ENCODE data around the gene SCRN1. TPM values are rescaled to one million over a fixed set of nuclear protein-coding genes. Genes with fewer than 3 reads are reported as not detected.

SCRN1 gene
- total RNA-seq, 1 donor from 2014 or later: 85.0 TPM

DNA sequence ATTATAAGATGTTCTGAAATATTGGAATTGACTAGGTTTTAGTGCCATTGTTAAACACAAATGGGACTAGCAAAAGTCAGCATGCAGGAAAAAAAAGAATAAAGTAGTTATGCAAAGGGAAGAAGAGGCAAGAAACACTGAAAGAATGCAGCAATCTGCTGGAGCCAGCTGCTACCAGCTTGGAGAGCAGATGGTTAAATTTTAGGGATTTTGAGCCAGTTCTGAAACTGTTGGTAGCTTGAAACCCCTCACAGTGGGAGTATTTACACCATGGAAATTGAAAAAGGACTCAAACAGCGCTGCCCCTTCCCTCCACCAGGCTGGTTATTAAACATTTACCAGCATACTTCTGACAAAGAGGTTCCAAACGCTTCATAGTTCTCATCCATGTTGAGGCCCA lies 41.0 kb downstream of the SCRN1 start:
- H3K4me3 Mint-ChIP-seq: no peak overlapping the region
- H3K4me1 Mint-ChIP-seq: peaks cover 15% of the 10 kb centered on the region
- H3K27ac Mint-ChIP-seq: peak overlapping the region; percentile 18
- TF ChIP-seq, protein P1, sequence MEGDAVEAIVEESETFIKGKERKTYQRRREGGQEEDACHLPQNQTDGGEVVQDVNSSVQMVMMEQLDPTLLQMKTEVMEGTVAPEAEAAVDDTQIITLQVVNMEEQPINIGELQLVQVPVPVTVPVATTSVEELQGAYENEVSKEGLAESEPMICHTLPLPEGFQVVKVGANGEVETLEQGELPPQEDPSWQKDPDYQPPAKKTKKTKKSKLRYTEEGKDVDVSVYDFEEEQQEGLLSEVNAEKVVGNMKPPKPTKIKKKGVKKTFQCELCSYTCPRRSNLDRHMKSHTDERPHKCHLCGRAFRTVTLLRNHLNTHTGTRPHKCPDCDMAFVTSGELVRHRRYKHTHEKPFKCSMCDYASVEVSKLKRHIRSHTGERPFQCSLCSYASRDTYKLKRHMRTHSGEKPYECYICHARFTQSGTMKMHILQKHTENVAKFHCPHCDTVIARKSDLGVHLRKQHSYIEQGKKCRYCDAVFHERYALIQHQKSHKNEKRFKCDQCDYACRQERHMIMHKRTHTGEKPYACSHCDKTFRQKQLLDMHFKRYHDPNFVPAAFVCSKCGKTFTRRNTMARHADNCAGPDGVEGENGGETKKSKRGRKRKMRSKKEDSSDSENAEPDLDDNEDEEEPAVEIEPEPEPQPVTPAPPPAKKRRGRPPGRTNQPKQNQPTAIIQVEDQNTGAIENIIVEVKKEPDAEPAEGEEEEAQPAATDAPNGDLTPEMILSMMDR (IDR thresholded peaks at IDR 0.05; ENCODE audit: unreplicated experiment): no peak
- no peaks in the 10 kb centered on the region for H3K27me3 Mint-ChIP-seq (ENCODE audit: low read depth)
- no peaks in the 10 kb centered on the region for H3K9me3 Mint-ChIP-seq
- no peak for DNase-seq (ENCODE audit: low spot score in 2 of 2, unreplicated experiment in 2 of 2)
- peaks cover 63% of the 10 kb centered on the region for H3K36me3 Mint-ChIP-seq

DNA sequence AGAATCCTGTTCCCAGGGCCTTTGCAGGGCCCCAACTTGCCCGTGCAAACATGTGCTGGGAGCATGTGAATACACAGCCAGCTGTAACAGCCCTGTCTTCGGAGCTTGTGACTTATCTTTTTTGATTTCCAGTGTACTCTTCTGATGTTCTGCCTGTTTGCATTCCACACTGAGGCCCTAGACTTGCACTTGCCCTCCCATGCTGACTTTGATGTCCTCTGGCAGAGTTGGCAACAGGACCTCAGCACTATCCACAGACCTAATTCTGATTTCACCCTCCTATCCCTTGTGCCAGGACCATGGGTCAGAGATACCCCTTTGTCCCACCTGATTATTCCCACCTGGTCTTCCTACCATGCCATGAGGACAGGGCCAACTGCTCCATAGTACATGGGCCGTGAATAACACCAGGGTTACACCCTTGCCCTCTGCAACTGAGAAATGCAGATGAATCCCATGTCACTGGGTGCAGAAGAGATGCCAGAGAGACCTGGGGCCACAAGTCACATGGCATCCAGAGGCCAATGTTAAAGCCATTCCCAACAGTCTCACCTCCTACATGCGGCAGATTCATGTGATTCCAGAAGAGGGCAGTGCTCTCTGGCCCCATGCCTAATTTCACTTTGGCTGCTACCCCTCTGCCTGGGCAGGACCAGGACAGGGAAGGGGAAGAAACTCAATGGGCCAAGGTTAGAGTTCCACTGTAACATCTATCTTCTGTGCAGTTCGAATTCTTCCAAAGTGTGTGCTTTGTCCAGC lies 43.0 kb downstream of the SCRN1 start:
- DNase-seq (ENCODE audit: low spot score in 2 of 2, unreplicated experiment in 2 of 2): no peak
- Mint-ChIP-seq H3K27ac (no peak overlapping the region), H3K27me3 (ENCODE audit: low read depth) (no peaks in the 10 kb centered on the region), H3K4me1 (peaks cover 26% of the 10 kb centered on the region), H3K4me3 (no peak overlapping the region), H3K9me3 (no peaks in the 10 kb centered on the region), H3K36me3 (peaks cover 59% of the 10 kb centered on the region)
- TF ChIP-seq, protein P1 (IDR thresholded peaks at IDR 0.05; ENCODE audit: unreplicated experiment): no peak

DNA sequence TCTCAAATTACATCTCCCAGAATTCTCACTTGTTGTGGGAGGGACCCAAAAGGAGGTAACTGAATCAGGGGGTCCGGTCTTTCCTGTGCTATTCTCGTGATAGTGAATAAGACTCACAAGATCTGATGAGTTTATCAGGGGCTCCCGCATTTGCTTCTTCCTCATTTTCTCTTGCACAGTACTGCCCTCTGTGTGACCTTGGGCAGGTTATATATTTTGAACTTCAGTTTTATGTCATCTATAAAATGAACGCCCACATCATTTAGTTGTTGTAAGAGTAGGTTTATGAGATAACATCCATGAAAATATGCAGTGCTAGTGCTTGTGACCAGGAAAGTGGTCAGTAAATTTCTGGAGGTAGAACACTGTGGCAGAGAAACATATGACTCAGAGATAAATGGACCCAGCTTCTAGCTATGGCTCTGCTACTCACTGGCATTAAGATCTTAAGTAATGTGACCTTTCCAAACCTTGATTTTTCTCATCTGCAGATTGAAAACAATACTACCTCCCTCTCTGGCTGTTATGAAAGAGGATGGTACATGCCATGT lies 44.3 kb downstream of the SCRN1 start:
- TF ChIP-seq, protein P1 (IDR thresholded peaks at IDR 0.05; ENCODE audit: unreplicated experiment): no peak
- H3K27ac Mint-ChIP-seq: peak overlapping the region; percentile 14
- no peaks in the 10 kb centered on the region for H3K9me3 Mint-ChIP-seq
- no peaks in the 10 kb centered on the region for H3K27me3 Mint-ChIP-seq (ENCODE audit: low read depth)
- peaks cover 62% of the 10 kb centered on the region for H3K36me3 Mint-ChIP-seq
- H3K4me1 Mint-ChIP-seq: peaks cover 29% of the 10 kb centered on the region
- no peak for DNase-seq (ENCODE audit: low spot score in 2 of 2, unreplicated experiment in 2 of 2)
- no peak overlapping the region for H3K4me3 Mint-ChIP-seq

DNA sequence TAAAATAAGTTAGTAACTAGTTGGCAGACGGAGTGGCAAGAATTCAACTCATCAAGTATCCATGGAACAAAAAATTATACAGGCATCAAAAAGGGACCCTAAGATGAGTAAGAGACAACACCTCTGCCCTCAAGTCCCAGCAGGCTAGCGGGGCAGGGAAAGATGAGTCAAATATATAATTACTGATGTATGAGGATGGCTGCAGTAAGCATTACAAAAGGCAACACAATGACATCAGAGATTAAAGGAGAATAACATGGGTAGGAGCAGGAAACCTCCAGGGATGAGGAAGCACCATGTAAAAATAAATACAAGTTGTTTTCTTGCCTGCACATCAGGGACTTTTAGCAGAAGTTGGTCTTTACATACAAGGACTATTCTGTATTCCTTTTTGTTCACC lies 49.4 kb downstream of the SCRN1 start:
- Mint-ChIP-seq H3K4me3 (no peak overlapping the region), H3K36me3 (peaks cover 63% of the 10 kb centered on the region), H3K4me1 (peaks cover 16% of the 10 kb centered on the region), H3K27me3 (ENCODE audit: low read depth) (no peaks in the 10 kb centered on the region), H3K9me3 (no peaks in the 10 kb centered on the region), H3K27ac (no peak overlapping the region)
- TF ChIP-seq, protein P1 (IDR thresholded peaks at IDR 0.05; ENCODE audit: unreplicated experiment): no peak
- no peak for DNase-seq (ENCODE audit: low spot score in 2 of 2, unreplicated experiment in 2 of 2)

DNA sequence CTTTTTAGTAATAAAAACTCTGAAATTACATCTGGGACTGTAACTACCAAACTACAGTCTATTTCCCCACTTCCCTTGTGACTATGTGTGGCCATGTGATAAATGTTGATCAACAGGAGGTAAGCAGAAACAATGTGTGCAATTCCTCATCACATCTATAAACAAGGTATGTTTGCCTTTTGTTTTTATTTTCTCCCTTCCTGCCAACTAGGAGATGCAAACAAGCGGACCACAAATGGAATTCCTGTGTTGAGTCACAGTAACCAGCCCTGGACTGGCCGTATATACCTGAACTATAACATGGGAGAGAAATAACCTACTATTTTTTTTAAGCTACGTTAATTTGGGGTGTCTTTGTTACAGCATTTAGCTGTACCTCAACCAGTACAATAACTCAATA lies 52.5 kb downstream of the SCRN1 start:
- H3K27me3 Mint-ChIP-seq (ENCODE audit: low read depth): no peaks in the 10 kb centered on the region
- H3K36me3 Mint-ChIP-seq: peaks cover 65% of the 10 kb centered on the region

More for the DNA sequence above, 52.5 kb downstream of the SCRN1 start:
- TF ChIP-seq, protein P1 (IDR thresholded peaks at IDR 0.05; ENCODE audit: unreplicated experiment): no peak
- no peak overlapping the region for H3K4me3 Mint-ChIP-seq
- H3K9me3 Mint-ChIP-seq: no peaks in the 10 kb centered on the region
- no peak overlapping the region for H3K27ac Mint-ChIP-seq
- H3K4me1 Mint-ChIP-seq: peaks cover 6% of the 10 kb centered on the region
- no peak for DNase-seq (ENCODE audit: low spot score in 2 of 2, unreplicated experiment in 2 of 2)

Measured in mesothelial cell of epicardium (in vitro differentiated cells).